Parathyroid adenoma (tissue), 2 donors: ENCODE results near the gene ANKRD66.
"Not testable (repeated sequence)": the region's sequence is repeated elsewhere in the genome, so short reads cannot be mapped to it uniquely, and the experiment has no call there.

Experiments
- H2AFZ ChIP-seq: fragments of 300-600 bp; sonication (generic); one replicate; pipeline ENCODE4 v1.7.0; 2017; ENCODE audit warnings: antibody characterized with exemption, mild to moderate bottlenecking
- H3K27ac ChIP-seq: fragments of 300-600 bp; sonication (generic); one replicate; pipeline ENCODE4 v1.7.0; 2017
- H3K27me3 ChIP-seq: fragments of 300-600 bp; sonication (generic); one replicate; pipeline ENCODE4 v1.7.0; 2017; ENCODE audit warnings: low read length; ENCODE audit not compliant: control insufficient read depth, insufficient read depth
- H3K36me3 ChIP-seq: fragments of 300-600 bp; sonication (generic); one replicate; pipeline ENCODE4 v1.7.0; 2017; ENCODE audit warnings: low read length; ENCODE audit not compliant: control insufficient read depth, insufficient read depth
- H3K4me1 ChIP-seq: fragments of 300-600 bp; sonication (generic); one replicate; pipeline ENCODE4 v1.7.0; 2017; ENCODE audit warnings: control low read depth
- H3K4me2 ChIP-seq: fragments of 300-600 bp; sonication (generic); one replicate; pipeline ENCODE4 v1.7.0; 2017; ENCODE audit warnings: low read length
- H3K4me3 ChIP-seq: fragments of 300-600 bp; sonication (generic); one replicate; pipeline ENCODE4 v1.7.0; 2017; ENCODE audit warnings: low read depth, low read length
- H3K79me2 ChIP-seq: fragments of 300-600 bp; sonication (generic); one replicate; pipeline ENCODE4 v1.7.0; 2017; ENCODE audit warnings: control low read depth
- H3K9ac ChIP-seq: fragments of 300-600 bp; sonication (generic); one replicate; pipeline ENCODE4 v1.7.0; 2017; ENCODE audit warnings: mild to moderate bottlenecking
- H3K9me3 ChIP-seq: fragments of 300-600 bp; sonication (generic); one replicate; pipeline ENCODE4 v1.7.0; 2017; ENCODE audit warnings: low read length; ENCODE audit not compliant: control insufficient read depth
- CTCF ChIP-seq: fragments of 300-600 bp; sonication (generic); IDR thresholded peaks from one replicate; pipeline ENCODE4 v1.7.0; 2017; ENCODE audit warnings: antibody characterized with exemption, mild to moderate bottlenecking
- donor health status: primary hyperparathyroidism.

The ANKRD66 gene

GRCh38 chr6:46741910-46742309 is 4.8 kb upstream of the ANKRD66 start:
- no peak for TF ChIP-seq CTCF
- Histone ChIP-seq H3K9ac (no peak overlapping the region), H3K9me3 (no peaks in the 10 kb centered on the region), H3K4me3 (no peak overlapping the region), H3K36me3 (no peaks in the 10 kb centered on the region), H3K27ac (no peak overlapping the region), H2AFZ (no peak overlapping the region), H3K4me1 (no peaks in the 10 kb centered on the region), H3K4me2 (no peak overlapping the region), H3K79me2 (no peaks in the 10 kb centered on the region), H3K27me3 (no peaks in the 10 kb centered on the region)

GRCh38 chr6:46743425-46744158 is 3.1 kb upstream of the ANKRD66 start:
- no peak for TF ChIP-seq CTCF
- no peak overlapping the region for H3K4me3 ChIP-seq
- H2AFZ ChIP-seq = no peak overlapping the region
- H3K9ac ChIP-seq = no peak overlapping the region
- no peaks in the 10 kb centered on the region for H3K79me2 ChIP-seq
- H3K9me3 ChIP-seq = no peaks in the 10 kb centered on the region
- no peaks in the 10 kb centered on the region for H3K4me1 ChIP-seq
- no peak overlapping the region for H3K4me2 ChIP-seq
- no peak overlapping the region for H3K27ac ChIP-seq
- H3K27me3 ChIP-seq = no peaks in the 10 kb centered on the region
- H3K36me3 ChIP-seq = no peaks in the 10 kb centered on the region

GRCh38 chr6:46744159-46744725 is 2.5 kb upstream of the ANKRD66 start:
- H3K27me3 ChIP-seq, H3K27ac ChIP-seq, H3K4me1 ChIP-seq, H3K79me2 ChIP-seq, H3K9me3 ChIP-seq, H2AFZ ChIP-seq, H3K9ac ChIP-seq, H3K4me2 ChIP-seq, H3K36me3 ChIP-seq, H3K4me3 ChIP-seq: not testable (repeated sequence)

- H3K36me3 ChIP-seq = no peaks in the 10 kb centered on the region
- H3K79me2 ChIP-seq = no peaks in the 10 kb centered on the region
- no peak overlapping the region for H2AFZ ChIP-seq
- no peaks in the 10 kb centered on the region for H3K9me3 ChIP-seq
- no peak overlapping the region for H3K4me3 ChIP-seq
- no peak overlapping the region for H3K27ac ChIP-seq
- TF ChIP-seq CTCF = no peak
- H3K4me2 ChIP-seq = no peak overlapping the region
- H3K4me1 ChIP-seq = no peaks in the 10 kb centered on the region
- no peak overlapping the region for H3K9ac ChIP-seq
- no peaks in the 10 kb centered on the region for H3K27me3 ChIP-seq
Measured at GRCh38 chr6:46745973-46746372, 760 bp upstream of the ANKRD66 start.

GRCh38 chr6:46748940-46749503 is 2.3 kb downstream of the ANKRD66 start:
- Histone ChIP-seq H3K9me3 (no peaks in the 10 kb centered on the region), H3K36me3 (no peaks in the 10 kb centered on the region), H3K27me3 (no peaks in the 10 kb centered on the region), H2AFZ (no peak overlapping the region), H3K4me1 (no peaks in the 10 kb centered on the region), H3K79me2 (no peaks in the 10 kb centered on the region), H3K9ac (no peak overlapping the region), H3K4me3 (no peak overlapping the region), H3K4me2 (no peak overlapping the region), H3K27ac (no peak overlapping the region)
- TF ChIP-seq CTCF = no peak
